ENCODE results near the gene CHST7.

The CHST7 gene

DNA sequence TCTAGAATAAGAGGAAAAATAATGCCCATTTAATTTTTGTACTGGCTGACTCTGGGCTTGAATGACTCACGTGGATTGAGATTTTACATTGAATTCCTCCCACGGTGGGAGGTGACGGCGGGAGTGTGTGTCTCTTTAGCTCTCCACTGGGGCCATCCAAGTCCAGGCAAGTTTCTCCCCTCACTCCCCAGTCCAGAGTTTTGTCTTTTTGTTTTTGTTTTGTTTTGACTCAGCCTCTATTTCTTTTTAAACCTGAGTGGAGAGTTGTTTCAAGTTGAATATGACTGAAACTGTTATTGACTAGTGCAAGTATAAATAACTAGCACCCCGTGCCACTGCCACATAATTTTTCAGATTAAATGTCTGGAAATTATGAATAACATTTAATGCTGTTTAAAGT lies 13.6 kb downstream of the CHST7 start:
- no peak overlapping the region for H2AFZ ChIP-seq (ENCODE audit: low read depth)
- TF ChIP-seq, protein P1, sequence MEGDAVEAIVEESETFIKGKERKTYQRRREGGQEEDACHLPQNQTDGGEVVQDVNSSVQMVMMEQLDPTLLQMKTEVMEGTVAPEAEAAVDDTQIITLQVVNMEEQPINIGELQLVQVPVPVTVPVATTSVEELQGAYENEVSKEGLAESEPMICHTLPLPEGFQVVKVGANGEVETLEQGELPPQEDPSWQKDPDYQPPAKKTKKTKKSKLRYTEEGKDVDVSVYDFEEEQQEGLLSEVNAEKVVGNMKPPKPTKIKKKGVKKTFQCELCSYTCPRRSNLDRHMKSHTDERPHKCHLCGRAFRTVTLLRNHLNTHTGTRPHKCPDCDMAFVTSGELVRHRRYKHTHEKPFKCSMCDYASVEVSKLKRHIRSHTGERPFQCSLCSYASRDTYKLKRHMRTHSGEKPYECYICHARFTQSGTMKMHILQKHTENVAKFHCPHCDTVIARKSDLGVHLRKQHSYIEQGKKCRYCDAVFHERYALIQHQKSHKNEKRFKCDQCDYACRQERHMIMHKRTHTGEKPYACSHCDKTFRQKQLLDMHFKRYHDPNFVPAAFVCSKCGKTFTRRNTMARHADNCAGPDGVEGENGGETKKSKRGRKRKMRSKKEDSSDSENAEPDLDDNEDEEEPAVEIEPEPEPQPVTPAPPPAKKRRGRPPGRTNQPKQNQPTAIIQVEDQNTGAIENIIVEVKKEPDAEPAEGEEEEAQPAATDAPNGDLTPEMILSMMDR (conservative IDR thresholded peaks at IDR 0.05; ENCODE audit: low read depth, low read length) = no peak
- H3K4me1 ChIP-seq (ENCODE audit: low read depth, poor library complexity, severe bottlenecking) = no peaks in the 10 kb centered on the region
- H3K4me2 ChIP-seq = no peak overlapping the region
- no peak overlapping the region for H3K27ac ChIP-seq
- H3K27me3 ChIP-seq (ENCODE audit: insufficient read depth, low read depth) = no peaks in the 10 kb centered on the region
- no peaks in the 10 kb centered on the region for H3K36me3 ChIP-seq (ENCODE audit: insufficient read depth)
- H3K9ac ChIP-seq = no peak overlapping the region
- no peaks in the 10 kb centered on the region for H3K79me2 ChIP-seq (ENCODE audit: insufficient read depth, low read depth)
- no peak overlapping the region for H3K4me3 ChIP-seq (IDR thresholded peaks at IDR 0.05; ENCODE audit: insufficient read depth, low read depth, low read length)
- no peaks in the 10 kb centered on the region for H4K20me1 ChIP-seq (ENCODE audit: insufficient read depth)

DNA sequence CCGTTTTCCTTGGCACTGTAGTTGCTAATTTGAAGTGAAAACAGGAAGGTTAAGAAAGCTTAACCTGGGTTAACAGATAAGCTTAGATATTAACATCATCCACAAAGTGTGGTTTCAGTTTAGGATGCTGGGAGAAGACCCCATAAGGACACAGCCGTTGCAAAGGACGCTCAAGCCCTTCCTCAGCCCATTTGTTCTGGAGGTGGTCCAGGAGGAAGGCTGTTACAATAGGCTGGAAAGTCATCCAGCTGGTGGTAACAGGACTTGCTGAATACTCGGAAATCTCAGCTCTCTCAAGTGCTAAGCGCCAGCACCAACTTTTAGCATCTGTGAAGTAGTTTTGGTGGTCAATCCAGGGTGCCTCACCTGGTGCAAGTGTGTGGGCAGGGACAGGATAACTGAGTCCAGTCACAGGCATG lies 14.2 kb downstream of the CHST7 start:
- Histone ChIP-seq H3K9ac (no peak overlapping the region), H3K4me2 (no peak overlapping the region), H2AFZ (ENCODE audit: low read depth) (no peak overlapping the region), H3K27ac (no peak overlapping the region), H3K4me3 (IDR thresholded peaks at IDR 0.05; ENCODE audit: insufficient read depth, low read depth, low read length) (no peak overlapping the region), H3K36me3 (ENCODE audit: insufficient read depth) (no peaks in the 10 kb centered on the region), H3K27me3 (ENCODE audit: insufficient read depth, low read depth) (no peaks in the 10 kb centered on the region), H3K4me1 (ENCODE audit: low read depth, poor library complexity, severe bottlenecking) (no peaks in the 10 kb centered on the region), H4K20me1 (ENCODE audit: insufficient read depth) (no peaks in the 10 kb centered on the region), H3K79me2 (ENCODE audit: insufficient read depth, low read depth) (no peaks in the 10 kb centered on the region)
- TF ChIP-seq, protein P1 (conservative IDR thresholded peaks at IDR 0.05; ENCODE audit: low read depth, low read length) = no peak

DNA sequence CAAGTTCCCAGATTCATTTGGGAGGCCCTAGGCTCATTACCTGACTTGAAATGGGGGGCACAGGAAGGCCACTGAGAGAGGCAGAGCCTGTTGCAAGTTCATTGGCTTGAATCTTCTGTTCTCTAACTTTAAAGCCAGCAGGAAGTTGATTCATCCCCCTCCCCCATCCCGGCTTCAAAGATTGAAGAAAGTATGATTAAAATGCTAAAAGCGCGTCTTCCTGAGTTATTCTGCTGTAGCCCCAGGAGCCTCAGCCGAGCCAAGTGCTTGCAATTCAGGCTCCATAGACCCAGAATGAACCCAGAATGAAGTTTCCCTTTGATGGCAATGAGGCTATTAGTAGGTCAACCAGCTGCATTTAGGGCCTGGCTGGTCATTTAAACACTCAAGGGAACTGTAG lies 14.7 kb downstream of the CHST7 start:
- Histone ChIP-seq H3K36me3 (ENCODE audit: insufficient read depth) (no peaks in the 10 kb centered on the region), H3K27ac (no peak overlapping the region), H3K4me1 (ENCODE audit: low read depth, poor library complexity, severe bottlenecking) (no peaks in the 10 kb centered on the region), H3K4me3 (IDR thresholded peaks at IDR 0.05; ENCODE audit: insufficient read depth, low read depth, low read length) (no peak overlapping the region), H3K9ac (no peak overlapping the region), H3K27me3 (ENCODE audit: insufficient read depth, low read depth) (no peaks in the 10 kb centered on the region), H2AFZ (ENCODE audit: low read depth) (no peak overlapping the region), H4K20me1 (ENCODE audit: insufficient read depth) (no peaks in the 10 kb centered on the region), H3K79me2 (ENCODE audit: insufficient read depth, low read depth) (no peaks in the 10 kb centered on the region), H3K4me2 (no peak overlapping the region)
- TF ChIP-seq, protein P1 (conservative IDR thresholded peaks at IDR 0.05; ENCODE audit: low read depth, low read length) = no peak

DNA sequence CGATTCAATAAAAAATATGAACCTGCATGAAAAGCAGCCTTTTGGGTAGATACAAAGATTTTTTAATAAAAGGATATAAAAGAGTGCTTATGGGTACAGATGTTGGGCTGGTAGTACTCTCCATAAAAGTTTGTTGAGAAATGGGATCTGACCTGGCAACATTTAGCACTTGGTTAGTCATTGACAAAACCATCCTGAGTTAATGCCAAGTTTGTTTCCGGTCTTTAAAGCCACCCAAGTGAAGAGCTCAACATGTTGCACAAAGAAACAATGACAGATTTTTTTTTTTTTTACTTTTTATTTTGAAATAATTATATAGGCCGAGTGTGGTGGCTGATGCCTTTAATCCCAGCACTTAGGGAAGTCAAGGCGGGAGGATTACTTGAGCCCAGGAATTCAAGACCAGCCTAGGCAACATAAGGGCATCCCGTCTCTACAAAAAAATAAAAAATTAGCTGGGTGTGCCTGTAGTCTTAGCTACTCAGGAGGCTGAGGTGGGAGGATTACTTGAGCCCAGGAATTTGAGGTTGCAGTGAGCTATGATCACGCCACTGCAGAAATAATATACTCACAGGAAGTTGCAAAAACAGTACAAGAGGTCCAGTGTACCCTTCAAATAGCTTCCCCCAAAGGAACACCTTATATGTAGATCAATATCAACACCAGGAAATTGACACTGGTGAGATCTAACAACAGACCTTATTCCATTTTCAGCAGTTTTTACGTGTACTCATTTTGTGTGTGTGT lies 16.6 kb downstream of the CHST7 start:
- no peak overlapping the region for H3K27ac ChIP-seq
- H3K79me2 ChIP-seq (ENCODE audit: insufficient read depth, low read depth) = no peaks in the 10 kb centered on the region

More for the DNA sequence above, 16.6 kb downstream of the CHST7 start:
- TF ChIP-seq, protein P1 (conservative IDR thresholded peaks at IDR 0.05; ENCODE audit: low read depth, low read length) = no peak
- Histone ChIP-seq H3K36me3 (ENCODE audit: insufficient read depth) (no peaks in the 10 kb centered on the region), H3K9ac (no peak overlapping the region), H3K4me2 (no peak overlapping the region), H3K27me3 (ENCODE audit: insufficient read depth, low read depth) (no peaks in the 10 kb centered on the region), H3K4me3 (IDR thresholded peaks at IDR 0.05; ENCODE audit: insufficient read depth, low read depth, low read length) (no peak overlapping the region), H4K20me1 (ENCODE audit: insufficient read depth) (no peaks in the 10 kb centered on the region), H2AFZ (ENCODE audit: low read depth) (no peak overlapping the region), H3K4me1 (ENCODE audit: low read depth, poor library complexity, severe bottlenecking) (no peaks in the 10 kb centered on the region)
